ENCODE data around the gene KAZALD1. TPM values are rescaled to one million over a fixed set of nuclear protein-coding genes. Genes with fewer than 3 reads are reported as not detected.
A peak's percentile ranks its signal among the peaks of the same experiment; 100 is the strongest.

KAZALD1 gene
- total RNA-seq, 6 experiments from 2014 or later: 0.22 to 1.1 (median 0.57) TPM

DNA sequence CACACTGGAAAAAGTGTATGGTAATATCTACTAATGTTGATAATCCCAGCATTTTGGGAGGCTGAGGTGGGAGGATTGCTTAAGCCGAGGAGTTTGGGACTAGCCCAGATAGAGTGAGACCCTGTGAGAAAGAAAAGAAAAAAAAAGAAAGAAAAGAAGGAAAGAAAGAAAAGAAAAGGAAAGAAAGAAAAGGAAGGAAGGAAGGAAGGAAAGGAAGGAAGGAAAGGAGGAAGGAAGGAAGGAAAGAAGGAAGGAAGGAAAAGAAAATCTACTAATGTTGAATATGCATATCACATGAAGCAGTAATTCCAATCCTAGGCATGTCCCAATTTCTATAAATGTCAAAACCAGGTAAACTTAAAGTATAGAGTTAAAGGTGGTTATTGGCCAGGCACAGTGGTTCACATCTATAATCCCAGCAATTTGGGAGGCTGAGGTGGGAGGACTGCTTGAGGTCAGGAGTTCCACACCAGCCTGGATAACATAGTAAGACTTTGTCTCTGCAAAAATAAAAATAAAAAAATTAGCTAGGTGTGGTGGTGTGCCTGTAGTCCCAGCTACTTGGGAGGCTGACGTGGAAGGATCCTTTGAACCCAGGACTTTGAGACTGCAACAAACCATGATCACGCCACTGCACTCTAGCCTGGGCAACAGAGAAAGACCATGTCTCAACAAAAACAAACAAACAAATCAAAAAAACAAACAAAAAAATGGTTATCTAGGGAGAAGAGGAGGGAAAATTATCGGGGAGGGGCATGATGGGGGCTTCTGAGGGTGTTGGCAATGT is 5.2 kb upstream of the KAZALD1 start:
- Histone ChIP-seq H3K4me3 (no peak overlapping the region), H3K9me3 (no peaks in the 10 kb centered on the region), H3K4me1 (peaks cover 0 to 7% (median 3%) of the 10 kb centered on the region in 4 donors), H3K36me3 (no peaks in the 10 kb centered on the region), H3K27me3 (no peaks in the 10 kb centered on the region), H3K27ac (no peak overlapping the region)
- ATAC-seq (no peak), DNase-seq (no peak)
- intact Hi-C loops (cut with DNase I): no loop called here
- TF ChIP-seq POLR2A (IDR thresholded peaks at IDR 0.05) (no peak), CTCF (IDR thresholded peaks at IDR 0.05) (no peak)
- WGBS (ENCODE audit: insufficient coverage, low coverage, low lambda C conversion rate, missing lambda C conversion rate): 83% methylated on average over 4 of the region's 4 CpGs

DNA sequence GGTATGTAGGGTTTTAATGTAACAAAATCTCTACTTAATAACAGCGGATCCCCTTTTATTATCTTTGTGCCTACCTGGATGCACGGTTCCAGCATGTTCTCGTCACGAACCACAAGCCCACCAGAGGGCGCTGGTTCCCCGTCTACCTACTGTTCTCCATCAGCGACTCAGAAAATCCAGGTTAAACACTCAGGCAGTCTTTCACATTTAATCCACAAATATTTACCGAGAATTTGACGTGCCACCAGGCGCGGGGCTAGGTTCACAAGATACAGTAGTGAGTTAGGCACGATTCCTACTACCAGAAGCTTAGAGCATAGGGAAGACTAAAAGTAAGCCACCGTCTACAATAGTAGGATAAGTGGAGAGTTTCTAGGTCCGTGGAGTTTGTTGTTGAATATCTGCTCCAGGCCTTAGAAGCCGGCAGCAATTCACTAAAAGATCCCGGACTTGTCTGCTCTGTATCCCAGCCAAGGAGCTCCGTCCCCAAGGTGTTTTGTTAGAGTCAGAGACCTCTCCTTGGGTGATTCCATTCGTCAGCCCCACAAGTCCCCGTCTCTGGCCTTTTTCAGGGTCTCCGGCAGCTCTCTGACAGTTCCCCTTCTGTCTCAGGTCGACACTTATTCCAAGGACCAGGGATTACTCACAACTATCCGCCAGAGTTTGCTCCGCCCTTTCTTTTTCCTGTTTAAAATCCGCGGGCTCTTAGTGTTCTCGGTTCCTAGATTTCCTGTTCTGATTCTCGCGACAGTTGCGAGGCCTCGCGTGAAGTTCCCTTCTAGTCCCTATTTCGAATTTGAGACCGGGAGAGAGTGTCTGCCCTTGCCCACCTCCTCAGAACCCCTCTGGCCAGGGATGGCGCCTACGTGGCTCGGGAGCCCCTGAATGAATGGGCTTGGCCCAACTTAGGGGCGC is 1.5 kb upstream of the KAZALD1 start:
- Histone ChIP-seq H3K36me3 (no peaks in the 10 kb centered on the region), H3K27ac (peak overlapping the region; percentile 92 to 98 (median 96)), H3K9me3 (no peaks in the 10 kb centered on the region), H3K4me3 (peak overlapping the region; percentile 60 to 84 (median 83)), H3K4me1 (peaks cover 0 to 17% (median 9%) of the 10 kb centered on the region in 4 donors), H3K27me3 (no peaks in the 10 kb centered on the region)
- TF ChIP-seq CTCF (IDR thresholded peaks at IDR 0.05) (peak; percentile 79 to 92 (median 90)), POLR2A (IDR thresholded peaks at IDR 0.05) (no peak)
- intact Hi-C loops (cut with DNase I): no loop called here
- ATAC-seq (peak; percentile 77 to 83 (median 80)), DNase-seq (peak; percentile 91 to 94 (median 93))
- WGBS (ENCODE audit: insufficient coverage, low coverage, low lambda C conversion rate, missing lambda C conversion rate): 0% methylated on average over 37 of the region's 37 CpGs

DNA sequence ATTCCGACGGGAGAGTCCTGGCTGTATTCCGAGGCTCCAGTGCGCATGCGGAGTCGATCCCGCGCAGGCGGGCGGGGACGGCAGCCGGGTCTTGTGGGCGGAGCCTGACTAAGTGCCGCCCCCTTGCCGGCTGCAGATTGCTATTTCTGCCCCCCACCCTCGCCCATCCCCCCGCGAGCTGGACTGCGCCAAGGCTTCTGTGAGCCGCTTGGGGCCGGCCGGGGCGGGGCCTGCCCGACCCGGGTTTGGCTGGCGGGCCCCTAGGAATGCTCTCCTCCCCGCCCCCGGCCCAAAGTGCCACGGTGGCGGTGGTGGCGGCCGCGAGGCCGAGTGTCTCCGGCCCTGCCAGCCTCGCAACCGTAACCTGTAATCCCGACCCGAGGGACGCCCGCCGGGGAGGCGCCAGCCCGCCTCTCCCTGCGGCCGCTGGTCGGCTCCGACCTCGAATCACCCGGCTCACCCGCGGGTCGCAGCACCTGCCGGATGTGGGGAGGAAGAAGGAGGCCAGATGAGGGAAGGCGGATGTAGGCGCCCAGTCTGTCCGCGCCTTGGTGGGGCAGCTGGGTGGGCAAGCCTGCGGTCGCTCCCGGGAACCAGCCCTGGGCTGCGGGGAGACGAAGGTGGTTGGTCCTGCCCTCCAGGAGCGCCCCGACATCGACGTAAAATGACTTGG is 702 bp upstream of the KAZALD1 start:
- DNase-seq (peak; percentile 95 to 97 (median 95)), ATAC-seq (peak; percentile 89 to 93 (median 91))
- peak overlapping the region; percentile 92 to 98 (median 96) for H3K27ac ChIP-seq
- H3K4me3 ChIP-seq: peak overlapping the region; percentile 60 to 84 (median 83)
- no peaks in the 10 kb centered on the region for H3K9me3 ChIP-seq
- H3K27me3 ChIP-seq: no peaks in the 10 kb centered on the region
- TF ChIP-seq POLR2A (IDR thresholded peaks at IDR 0.05) (peak; percentile 42), CTCF (IDR thresholded peaks at IDR 0.05) (peak in 1 of 4 donors; percentile 5)
- H3K36me3 ChIP-seq: no peaks in the 10 kb centered on the region
- intact Hi-C loops (cut with DNase I): no loop called here
- WGBS (ENCODE audit: insufficient coverage, low coverage, low lambda C conversion rate, missing lambda C conversion rate): 0% methylated on average over 7 of the region's 67 CpGs
- H3K4me1 ChIP-seq: peaks cover 0 to 20% (median 10%) of the 10 kb centered on the region in 4 donors
